ENCODE measurements around the gene NR3C2.

The NR3C2 gene

GRCh38 chr4:148215202-148215601, 227.0 kb downstream of the NR3C2 start:
- no peak for DNase-seq (ENCODE audit: low read depth)
- no peak overlapping the region for H3K4me3 ChIP-seq (ENCODE audit: low read depth, low read length)
- TF ChIP-seq, protein P1, sequence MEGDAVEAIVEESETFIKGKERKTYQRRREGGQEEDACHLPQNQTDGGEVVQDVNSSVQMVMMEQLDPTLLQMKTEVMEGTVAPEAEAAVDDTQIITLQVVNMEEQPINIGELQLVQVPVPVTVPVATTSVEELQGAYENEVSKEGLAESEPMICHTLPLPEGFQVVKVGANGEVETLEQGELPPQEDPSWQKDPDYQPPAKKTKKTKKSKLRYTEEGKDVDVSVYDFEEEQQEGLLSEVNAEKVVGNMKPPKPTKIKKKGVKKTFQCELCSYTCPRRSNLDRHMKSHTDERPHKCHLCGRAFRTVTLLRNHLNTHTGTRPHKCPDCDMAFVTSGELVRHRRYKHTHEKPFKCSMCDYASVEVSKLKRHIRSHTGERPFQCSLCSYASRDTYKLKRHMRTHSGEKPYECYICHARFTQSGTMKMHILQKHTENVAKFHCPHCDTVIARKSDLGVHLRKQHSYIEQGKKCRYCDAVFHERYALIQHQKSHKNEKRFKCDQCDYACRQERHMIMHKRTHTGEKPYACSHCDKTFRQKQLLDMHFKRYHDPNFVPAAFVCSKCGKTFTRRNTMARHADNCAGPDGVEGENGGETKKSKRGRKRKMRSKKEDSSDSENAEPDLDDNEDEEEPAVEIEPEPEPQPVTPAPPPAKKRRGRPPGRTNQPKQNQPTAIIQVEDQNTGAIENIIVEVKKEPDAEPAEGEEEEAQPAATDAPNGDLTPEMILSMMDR (IDR thresholded peaks at IDR 0.05; ENCODE audit: insufficient read depth, low read depth, low read length, missing control alignments), result no peak

DNA sequence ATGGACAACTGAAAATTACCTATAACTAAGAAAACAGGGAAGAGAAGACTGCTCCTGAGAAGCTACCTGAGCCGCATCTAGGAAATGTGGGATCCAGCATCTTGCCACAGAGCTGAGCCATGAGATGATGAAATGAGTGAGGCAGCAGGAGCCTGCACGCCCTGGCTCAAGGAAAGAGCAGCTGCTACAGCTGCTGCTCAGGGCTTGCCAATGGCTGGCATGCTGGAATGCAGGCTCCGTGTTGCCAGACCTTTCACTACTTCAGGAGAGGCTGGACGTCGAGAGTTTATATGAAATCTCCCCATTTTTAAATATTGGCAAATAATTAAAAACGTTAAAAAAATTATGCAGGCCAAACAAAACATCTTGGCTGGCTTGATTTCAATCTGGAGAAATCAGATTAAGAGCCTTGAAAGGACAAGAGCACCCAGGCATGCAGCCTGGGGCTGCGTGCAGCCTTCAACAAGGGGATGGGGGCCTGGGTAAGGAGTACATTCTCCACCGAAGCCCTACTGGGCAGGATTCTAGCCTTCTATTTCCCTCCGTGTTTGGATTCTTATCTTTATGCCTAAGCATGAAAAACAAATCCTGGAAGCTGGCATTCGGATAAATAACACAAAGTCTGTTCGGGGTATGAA, 227.6 kb downstream of the NR3C2 start:
- H3K4me3 ChIP-seq (ENCODE audit: low read depth, low read length), result no peak overlapping the region
- no peak for DNase-seq (ENCODE audit: low read depth)
- TF ChIP-seq, protein P1 (IDR thresholded peaks at IDR 0.05; ENCODE audit: insufficient read depth, low read depth, low read length, missing control alignments), result no peak

- no peak overlapping the region for H3K4me3 ChIP-seq (ENCODE audit: low read depth, low read length)
- no peak for DNase-seq (ENCODE audit: low read depth)
- TF ChIP-seq, protein P1 (IDR thresholded peaks at IDR 0.05; ENCODE audit: insufficient read depth, low read depth, low read length, missing control alignments), result no peak
Measured at GRCh38 chr4:148211533-148211932, 230.7 kb downstream of the NR3C2 start.

DNA sequence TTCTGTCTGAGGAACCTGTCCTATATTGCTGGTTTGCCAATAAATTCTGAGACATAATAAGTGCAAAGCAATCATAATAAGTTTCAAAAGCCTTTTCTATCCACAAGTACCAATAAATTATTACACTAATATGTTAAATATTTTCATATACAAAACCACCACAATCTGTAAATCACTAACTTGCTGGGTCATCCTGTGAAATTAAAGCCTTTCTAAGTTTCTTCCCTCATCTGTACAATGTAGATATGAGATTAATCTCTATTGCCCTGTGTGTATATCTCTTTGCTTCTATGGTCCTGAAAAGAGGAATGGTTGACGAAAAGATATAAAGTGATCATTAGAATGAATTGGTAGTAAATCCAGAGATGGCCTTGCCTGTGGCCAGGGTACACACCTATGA, 231.6 kb downstream of the NR3C2 start:
- TF ChIP-seq, protein P1 (IDR thresholded peaks at IDR 0.05; ENCODE audit: insufficient read depth, low read depth, low read length, missing control alignments), result no peak
- no peak for DNase-seq (ENCODE audit: low read depth)
- H3K4me3 ChIP-seq (ENCODE audit: low read depth, low read length), result no peak overlapping the region

DNA sequence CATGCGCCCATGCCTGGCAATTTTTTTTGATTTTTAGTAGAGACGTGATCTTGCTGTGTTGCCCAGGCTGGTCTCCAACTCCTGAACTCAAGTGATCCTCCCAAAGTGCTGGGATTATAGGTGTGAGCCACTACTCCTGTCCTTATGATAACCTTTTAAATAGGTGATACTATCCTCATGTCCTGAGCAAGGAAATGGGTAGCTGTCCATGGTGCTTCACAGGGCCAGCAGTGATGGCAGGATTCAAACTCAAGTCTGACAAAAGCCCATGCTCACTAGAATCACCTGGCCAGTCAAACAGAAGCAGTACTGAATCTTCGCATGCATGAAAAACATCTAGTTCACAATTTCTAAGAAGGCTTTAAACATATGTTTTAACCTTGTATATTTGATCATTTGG, 235.1 kb downstream of the NR3C2 start:
- no peak for DNase-seq (ENCODE audit: low read depth)
- no peak overlapping the region for H3K4me3 ChIP-seq (ENCODE audit: low read depth, low read length)
- TF ChIP-seq, protein P1 (IDR thresholded peaks at IDR 0.05; ENCODE audit: insufficient read depth, low read depth, low read length, missing control alignments), result no peak

- DNase-seq (ENCODE audit: low read depth), result no peak
- TF ChIP-seq, protein P1 (IDR thresholded peaks at IDR 0.05; ENCODE audit: insufficient read depth, low read depth, low read length, missing control alignments), result no peak
- no peak overlapping the region for H3K4me3 ChIP-seq (ENCODE audit: low read depth, low read length)
Measured at GRCh38 chr4:148205476-148205875, 236.7 kb downstream of the NR3C2 start.

GRCh38 chr4:148204892-148205291, 237.3 kb downstream of the NR3C2 start:
- H3K4me3 ChIP-seq (ENCODE audit: low read depth, low read length), result no peak overlapping the region
- no peak for DNase-seq (ENCODE audit: low read depth)
- TF ChIP-seq, protein P1 (IDR thresholded peaks at IDR 0.05; ENCODE audit: insufficient read depth, low read depth, low read length, missing control alignments), result no peak
